GOT3 (cell line): ENCODE data around the gene KRABD2.
"Not testable (repeated sequence)": the region's sequence is repeated elsewhere in the genome, so short reads cannot be mapped to it uniquely, and the experiment has no call there.

Source experiments
- DNase-seq: peaks from one replicate; lab custom pipeline; 2025; ENCODE audit warnings: mixed read lengths; lab: John Stamatoyannopoulos, UW

Gene KRABD2

GRCh38 chr17:8392674-8393469, 16.4 kb upstream of the KRABD2 start:
- DNase-seq, result no peak

DNA sequence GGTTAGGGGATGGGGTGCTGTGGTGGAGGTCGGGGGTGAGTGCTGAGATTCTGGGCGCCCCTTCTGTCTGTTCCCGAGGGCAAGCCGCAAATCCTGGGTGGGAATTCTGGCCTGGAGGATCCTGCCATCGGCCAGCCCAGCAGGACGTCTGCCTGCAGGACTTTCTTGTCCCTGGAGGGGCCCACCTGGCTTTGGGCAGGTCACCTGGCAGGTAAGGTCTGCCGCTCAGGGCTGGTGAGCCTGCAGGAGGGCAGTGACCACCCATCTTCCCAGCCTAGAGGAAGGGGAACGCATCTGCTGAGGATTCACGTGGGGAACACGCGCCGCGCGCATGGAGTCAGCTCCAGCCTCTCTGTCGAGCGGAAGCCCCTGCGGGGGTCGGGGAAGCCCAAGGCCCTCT, 15.8 kb upstream of the KRABD2 start:
- DNase-seq, result no peak

- no peak for DNase-seq
Observed at GRCh38 chr17:8391711-8392110, 15.2 kb upstream of the KRABD2 start.

- DNase-seq, result no peak
Observed at GRCh38 chr17:8387914-8388651, 11.6 kb upstream of the KRABD2 start.

DNA sequence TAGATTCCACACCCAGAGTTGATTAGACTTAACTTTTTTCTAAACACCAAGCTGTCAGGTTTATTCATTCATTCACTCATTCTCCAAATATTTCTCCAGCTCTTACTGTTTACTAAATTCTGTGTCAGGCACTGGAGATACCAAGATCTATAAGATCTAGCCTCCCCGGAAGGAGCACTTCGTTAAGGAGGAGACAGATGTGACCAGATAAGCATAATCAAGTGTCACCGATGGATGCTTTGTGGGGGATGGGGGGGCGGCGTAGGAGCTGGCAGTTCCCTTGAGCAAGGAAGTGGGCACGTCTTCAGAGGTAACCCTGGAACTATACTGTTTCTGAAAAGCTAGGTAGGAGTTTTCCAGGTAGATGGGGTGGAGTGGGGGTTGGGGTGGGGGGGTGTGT, 10.3 kb upstream of the KRABD2 start:
- no peak for DNase-seq

GRCh38 chr17:8384801-8385378, 8.4 kb upstream of the KRABD2 start:
- DNase-seq, result no peak

GRCh38 chr17:8383143-8383822, 6.8 kb upstream of the KRABD2 start, which contains the start of gene RPL26:
Gene RPL26 (minus strand): TSS chr17:8383193. CDS start chr17:8382310, 883 bp downstream.
- DNase-seq, result peak; percentile 84

DNA sequence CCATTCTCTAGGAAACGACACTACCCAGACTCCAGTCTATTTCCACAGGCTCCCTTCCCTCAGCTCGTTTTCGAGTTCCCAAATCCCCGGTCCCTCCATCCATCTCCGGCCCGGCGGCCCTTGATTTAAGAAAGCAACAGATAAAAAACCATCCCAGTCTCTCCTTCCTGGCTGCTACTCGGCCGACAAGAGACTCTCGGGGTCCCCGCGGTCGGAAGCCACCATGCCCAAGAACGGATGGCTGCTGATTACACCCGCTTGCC, 6.3 kb upstream of the KRABD2 start:
- DNase-seq, result no peak

DNA sequence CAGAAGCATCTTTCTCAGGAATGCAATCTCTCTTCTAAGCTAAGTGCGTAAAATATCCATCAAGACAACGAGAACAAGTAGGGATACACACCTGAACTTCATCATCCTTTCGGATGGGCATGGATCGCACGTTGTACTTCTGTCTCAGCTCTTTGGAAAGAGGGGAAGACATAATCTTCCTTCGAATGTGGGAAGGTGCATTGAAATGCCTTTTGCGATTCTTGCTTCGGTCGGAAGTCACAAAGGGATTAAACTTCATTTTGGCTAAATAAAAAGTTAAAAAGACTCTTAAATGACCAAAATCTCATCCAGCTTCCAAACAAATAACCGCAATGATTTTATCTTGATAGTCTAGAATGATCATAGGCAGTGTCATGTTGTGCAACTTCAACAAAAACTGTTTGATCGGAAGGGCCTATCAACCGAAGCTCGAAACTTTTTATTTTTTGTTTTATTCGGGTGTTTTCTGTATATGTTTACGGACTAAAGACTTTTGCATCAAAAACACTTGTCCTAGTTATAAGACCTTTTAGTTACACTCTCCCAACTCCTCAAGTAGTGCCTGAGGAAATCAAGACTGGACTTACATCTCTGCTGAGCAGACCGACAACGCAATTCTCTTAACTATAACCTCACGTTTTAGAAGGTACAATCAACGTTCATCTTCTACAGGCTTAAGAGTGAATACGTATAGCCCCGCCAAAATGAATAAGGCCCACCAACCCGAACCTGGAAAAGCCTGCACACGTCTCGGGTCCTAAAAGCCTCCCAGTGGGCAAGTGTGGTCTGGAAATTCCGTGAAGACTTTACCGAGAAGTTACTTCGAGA, 5.8 kb upstream of the KRABD2 start:
- no peak for DNase-seq

- DNase-seq, result no peak
Observed at GRCh38 chr17:8380049-8380448, 3.5 kb upstream of the KRABD2 start.

GRCh38 chr17:8378117-8378516, 1.6 kb upstream of the KRABD2 start:
- not testable (repeated sequence) for DNase-seq

- DNase-seq, result no peak
Observed at GRCh38 chr17:8377422-8377821, 918 bp upstream of the KRABD2 start.

DNA sequence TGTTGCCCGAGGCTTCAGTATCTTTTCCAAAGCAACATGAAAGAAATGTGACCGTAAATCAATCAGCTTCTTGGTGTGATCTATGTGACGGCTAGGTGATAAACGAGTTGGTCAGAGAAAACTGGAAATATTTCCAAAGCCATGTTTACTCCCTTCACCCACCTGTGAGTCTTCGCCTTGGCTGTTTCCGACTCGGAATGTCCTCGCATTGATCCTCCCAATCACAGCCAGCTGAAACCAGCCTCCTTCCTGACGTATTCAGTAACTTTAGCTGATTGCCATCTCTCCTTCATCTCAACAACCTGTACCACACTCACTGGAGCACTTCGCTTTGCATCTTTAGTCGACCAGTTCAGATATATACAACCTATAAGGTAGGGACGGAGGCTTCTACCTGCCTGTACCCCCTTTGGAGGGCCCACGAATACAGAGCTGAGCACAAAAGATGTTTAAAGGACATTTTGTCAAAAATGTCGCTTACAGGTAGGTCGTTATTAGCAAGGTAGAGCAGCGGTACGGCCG, 705 bp downstream of the KRABD2 start:
- no peak for DNase-seq

DNA sequence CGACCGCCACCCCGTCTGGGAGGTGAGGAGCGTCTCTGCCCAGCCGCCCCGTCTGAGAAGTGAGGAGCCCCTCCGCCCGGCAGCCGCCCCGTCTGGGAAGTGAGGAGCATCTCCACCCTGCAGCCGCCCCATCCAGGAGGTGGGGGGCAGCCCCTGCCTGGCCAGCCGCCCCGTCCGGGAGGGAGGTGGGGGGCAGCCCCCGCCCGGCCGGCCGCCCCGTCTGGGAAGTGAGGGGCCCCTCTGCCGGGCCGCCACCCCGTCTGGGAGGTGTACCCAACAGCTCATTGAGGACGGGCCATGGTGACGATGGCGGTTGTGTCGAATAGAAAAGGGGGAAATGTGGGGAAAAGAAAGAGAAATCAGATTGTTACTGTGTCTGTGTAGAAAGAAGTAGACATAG, 2.6 kb downstream of the KRABD2 start:
- not testable (repeated sequence) for DNase-seq

DNA sequence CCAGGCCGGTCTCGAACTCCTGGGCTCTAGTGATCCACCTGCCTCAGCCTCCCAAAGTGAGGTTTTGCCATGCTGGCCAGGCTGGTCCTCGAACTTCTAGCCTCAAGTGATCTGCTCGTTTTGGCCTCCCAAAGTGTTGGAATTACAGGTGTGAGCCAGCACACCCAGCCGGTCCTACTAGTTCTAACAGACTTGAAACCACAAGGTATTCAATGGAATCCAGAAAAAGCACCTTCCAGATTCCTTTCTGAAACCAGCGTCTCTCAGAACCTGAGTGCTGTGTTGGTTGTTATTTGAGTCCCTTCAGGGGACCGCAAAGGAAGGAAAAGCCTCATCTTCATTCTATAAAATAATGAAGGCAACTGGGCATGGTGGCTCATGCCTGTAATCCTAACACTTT, 4.1 kb downstream of the KRABD2 start:
- DNase-seq, result no peak

GRCh38 chr17:8371786-8372185, 4.7 kb downstream of the KRABD2 start:
- no peak for DNase-seq

GRCh38 chr17:8369944-8370343, 6.6 kb downstream of the KRABD2 start:
- no peak for DNase-seq

DNA sequence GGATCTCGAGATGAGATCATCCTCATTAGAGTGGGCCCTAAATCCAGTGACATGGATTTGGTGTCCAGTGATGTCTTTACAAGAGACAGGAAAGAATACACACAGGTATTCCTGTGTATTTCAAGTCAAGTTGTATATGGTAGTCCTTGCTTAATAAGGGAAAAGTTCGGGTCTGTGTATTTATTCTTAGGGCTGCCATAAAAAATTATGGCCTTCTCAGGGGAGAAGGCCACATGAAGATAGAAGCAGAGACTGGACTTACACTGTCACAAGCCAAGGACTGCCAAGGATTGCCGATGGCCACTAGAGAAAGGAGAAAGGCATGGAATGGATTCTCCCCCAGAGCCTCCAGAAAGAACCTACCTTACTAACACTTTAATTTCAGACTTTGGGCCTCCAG, 8.3 kb downstream of the KRABD2 start:
- no peak for DNase-seq

- no peak for DNase-seq
Observed at GRCh38 chr17:8366231-8366630, 10.3 kb downstream of the KRABD2 start.

- DNase-seq, result no peak
Observed at GRCh38 chr17:8365143-8365542, 11.4 kb downstream of the KRABD2 start.

- no peak for DNase-seq
Observed at GRCh38 chr17:8362651-8363332, 13.7 kb downstream of the KRABD2 start.
